ENCODE measurements around the gene LRRC8D. TPM values are rescaled to one million over a fixed set of nuclear protein-coding genes. Genes with fewer than 3 reads are reported as not detected.

LRRC8D gene
- total and polyA plus RNA-seq, 9 of the 15 experiments (the other 6 are each of a cell fraction or from before 2014, with no cell fraction given), result 3.4 to 53.9 (median 15.9) TPM

DNA sequence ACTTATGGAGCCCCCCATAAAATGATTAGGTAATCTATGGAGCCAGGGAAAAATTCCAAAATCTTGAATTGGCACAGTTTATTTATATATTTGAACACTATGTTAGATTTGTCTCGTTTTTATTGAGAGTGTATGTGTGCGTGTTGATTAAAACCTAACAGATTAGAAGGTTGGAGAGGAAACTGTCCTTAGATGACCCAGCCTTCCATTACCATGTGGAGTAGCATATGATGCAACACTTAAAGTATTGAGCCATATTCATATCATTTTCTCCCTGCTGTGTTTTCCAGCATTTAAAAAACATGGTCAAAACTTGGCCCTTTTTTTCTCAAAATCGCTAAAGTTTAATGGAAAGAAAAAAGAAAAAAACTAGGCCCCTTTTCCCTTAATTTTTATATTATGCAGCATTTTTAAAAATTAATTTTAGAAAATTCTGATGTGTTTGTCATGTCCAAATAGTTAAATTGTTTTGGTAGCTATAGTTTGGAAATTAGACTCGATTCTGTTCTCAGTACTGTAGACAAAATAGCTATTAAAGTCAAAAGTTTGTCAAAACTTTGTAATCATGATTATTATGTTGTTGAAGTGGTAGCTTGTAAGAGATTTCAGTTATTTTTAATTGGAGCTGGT is 2.3 kb downstream of the LRRC8D start (continued):
- 0 out of 2 replicates have a peak, but pooled peaks have one; percentile 15 for TF ChIP-seq GTF2E2 (tag; IDR thresholded peaks at IDR 0.05)
- 0 out of 4 replicates have a peak, but pooled peaks of 1 of the 2 experiments have one; percentile 19 for TF ChIP-seq MAZ (CRISPR knock-in tag; conservative IDR thresholded peaks at IDR 0.05 in 1 of 2, IDR thresholded peaks at IDR 0.05 in 1 of 2)
- TF ChIP-seq NFATC3 (IDR thresholded peaks at IDR 0.05), result no peak
- no peak for TF ChIP-seq MTA3 (IDR thresholded peaks at IDR 0.05; ENCODE audit: borderline replicate concordance)
- no peak for TF ChIP-seq ZNF277 (CRISPR knock-in tag; IDR thresholded peaks at IDR 0.05; ENCODE audit: borderline replicate concordance)
- no peak for TF ChIP-seq RBM15 (IDR thresholded peaks at IDR 0.05; ENCODE audit: insufficient read depth, low read length)
- no peak for TF ChIP-seq CTBP1 (IDR thresholded peaks at IDR 0.05; ENCODE audit: borderline replicate concordance)
- TF ChIP-seq MCM7 (IDR thresholded peaks at IDR 0.05), result no peak
- TF ChIP-seq HNRNPH1 (optimal IDR thresholded peaks at IDR 0.05; ENCODE audit: low read depth, low read length), result no peak
- TF ChIP-seq PTTG1 (tag; IDR thresholded peaks at IDR 0.05; ENCODE audit: low read depth), result no peak
- no peak for TF ChIP-seq ZNF551 (CRISPR knock-in tag; IDR thresholded peaks at IDR 0.05)
- no peak for TF ChIP-seq SMARCB1 (IDR thresholded peaks at IDR 0.05; ENCODE audit: insufficient read length, low read depth)
- peak; percentile 76 for TF ChIP-seq BRD9 (IDR thresholded peaks at IDR 0.05; ENCODE audit: low read depth, partially characterized antibody)
- TF ChIP-seq HDAC6 (IDR thresholded peaks at IDR 0.05; ENCODE audit: low read depth, low read length), result no peak
- no peak for TF ChIP-seq RBM22 (IDR thresholded peaks at IDR 0.05; ENCODE audit: low read depth, low read length, poor library complexity, severe bottlenecking)
- TF ChIP-seq, protein P1, sequence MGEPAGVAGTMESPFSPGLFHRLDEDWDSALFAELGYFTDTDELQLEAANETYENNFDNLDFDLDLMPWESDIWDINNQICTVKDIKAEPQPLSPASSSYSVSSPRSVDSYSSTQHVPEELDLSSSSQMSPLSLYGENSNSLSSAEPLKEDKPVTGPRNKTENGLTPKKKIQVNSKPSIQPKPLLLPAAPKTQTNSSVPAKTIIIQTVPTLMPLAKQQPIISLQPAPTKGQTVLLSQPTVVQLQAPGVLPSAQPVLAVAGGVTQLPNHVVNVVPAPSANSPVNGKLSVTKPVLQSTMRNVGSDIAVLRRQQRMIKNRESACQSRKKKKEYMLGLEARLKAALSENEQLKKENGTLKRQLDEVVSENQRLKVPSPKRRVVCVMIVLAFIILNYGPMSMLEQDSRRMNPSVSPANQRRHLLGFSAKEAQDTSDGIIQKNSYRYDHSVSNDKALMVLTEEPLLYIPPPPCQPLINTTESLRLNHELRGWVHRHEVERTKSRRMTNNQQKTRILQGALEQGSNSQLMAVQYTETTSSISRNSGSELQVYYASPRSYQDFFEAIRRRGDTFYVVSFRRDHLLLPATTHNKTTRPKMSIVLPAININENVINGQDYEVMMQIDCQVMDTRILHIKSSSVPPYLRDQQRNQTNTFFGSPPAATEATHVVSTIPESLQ (CRISPR knock-in tag; IDR thresholded peaks at IDR 0.05), result no peak
- TF ChIP-seq SLC30A9 (CRISPR knock-in tag; IDR thresholded peaks at IDR 0.05), result no peak
- no peak for TF ChIP-seq ZBTB26 (CRISPR knock-in tag; IDR thresholded peaks at IDR 0.05)
- TF ChIP-seq, protein P2, sequence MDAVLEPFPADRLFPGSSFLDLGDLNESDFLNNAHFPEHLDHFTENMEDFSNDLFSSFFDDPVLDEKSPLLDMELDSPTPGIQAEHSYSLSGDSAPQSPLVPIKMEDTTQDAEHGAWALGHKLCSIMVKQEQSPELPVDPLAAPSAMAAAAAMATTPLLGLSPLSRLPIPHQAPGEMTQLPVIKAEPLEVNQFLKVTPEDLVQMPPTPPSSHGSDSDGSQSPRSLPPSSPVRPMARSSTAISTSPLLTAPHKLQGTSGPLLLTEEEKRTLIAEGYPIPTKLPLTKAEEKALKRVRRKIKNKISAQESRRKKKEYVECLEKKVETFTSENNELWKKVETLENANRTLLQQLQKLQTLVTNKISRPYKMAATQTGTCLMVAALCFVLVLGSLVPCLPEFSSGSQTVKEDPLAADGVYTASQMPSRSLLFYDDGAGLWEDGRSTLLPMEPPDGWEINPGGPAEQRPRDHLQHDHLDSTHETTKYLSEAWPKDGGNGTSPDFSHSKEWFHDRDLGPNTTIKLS (IDR thresholded peaks at IDR 0.05; ENCODE audit: borderline replicate concordance, low read depth), result no peak
- TF ChIP-seq ATF7 (IDR thresholded peaks at IDR 0.05), result peak; percentile 88
- TF ChIP-seq PCBP2 (IDR thresholded peaks at IDR 0.05; ENCODE audit: low read depth, low read length, poor library complexity, severe bottlenecking), result no peak
- TF ChIP-seq, protein P3, sequence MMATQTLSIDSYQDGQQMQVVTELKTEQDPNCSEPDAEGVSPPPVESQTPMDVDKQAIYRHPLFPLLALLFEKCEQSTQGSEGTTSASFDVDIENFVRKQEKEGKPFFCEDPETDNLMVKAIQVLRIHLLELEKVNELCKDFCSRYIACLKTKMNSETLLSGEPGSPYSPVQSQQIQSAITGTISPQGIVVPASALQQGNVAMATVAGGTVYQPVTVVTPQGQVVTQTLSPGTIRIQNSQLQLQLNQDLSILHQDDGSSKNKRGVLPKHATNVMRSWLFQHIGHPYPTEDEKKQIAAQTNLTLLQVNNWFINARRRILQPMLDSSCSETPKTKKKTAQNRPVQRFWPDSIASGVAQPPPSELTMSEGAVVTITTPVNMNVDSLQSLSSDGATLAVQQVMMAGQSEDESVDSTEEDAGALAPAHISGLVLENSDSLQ (IDR thresholded peaks at IDR 0.05), result no peak
